Right lobe of liver (tissue), 4 donors: ENCODE measurements around the gene NFATC3.

Experiments
- POLR2A ChIP-seq: fragments of 450-650 bp; IDR thresholded peaks from one replicate; pipeline ENCODE4 v1.6.1; 2017; ENCODE audit warnings: antibody characterized with exemption, mild to moderate bottlenecking
- TF ChIP-seq, protein P1 (sequence below), 4 donors: fragments of 200-600 bp in 3 of 4; fragments of 450-650 bp in 1 of 4; IDR thresholded peaks; one replicate each; pipeline versions ENCODE4 v1.5.1 to v1.8.0; 2016 to 2022; ENCODE audit warnings: antibody characterized with exemption in 4 of 4, mild to moderate bottlenecking in 2 of 4
- donor health status: DM: no; HTN: no; CAD: no.
- donor health status: DM: no; HTN: no; CAD: no.
- donor health status: DM: no; HTN: yes; CAD: no.

DNA sequence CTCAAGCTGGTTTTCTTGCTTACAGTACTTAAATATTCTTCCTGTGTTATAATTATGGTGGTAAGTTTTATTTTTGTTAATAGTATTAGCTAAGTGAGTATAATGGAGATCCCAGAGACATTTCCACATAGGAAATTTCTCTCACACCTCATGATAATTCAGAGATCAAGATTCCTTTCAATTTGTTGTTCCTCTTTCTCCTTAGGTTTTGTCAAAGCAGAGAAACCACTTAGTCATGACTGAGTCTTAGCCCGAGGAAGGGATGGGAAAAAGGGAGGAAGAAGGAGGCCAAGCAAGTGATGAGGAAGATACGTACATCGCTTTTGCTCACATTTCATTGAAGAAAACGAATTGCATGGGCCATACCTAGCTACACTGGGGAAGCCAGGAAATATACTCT is 132.3 kb downstream of the NFATC3 start:
- TF ChIP-seq, protein P1, sequence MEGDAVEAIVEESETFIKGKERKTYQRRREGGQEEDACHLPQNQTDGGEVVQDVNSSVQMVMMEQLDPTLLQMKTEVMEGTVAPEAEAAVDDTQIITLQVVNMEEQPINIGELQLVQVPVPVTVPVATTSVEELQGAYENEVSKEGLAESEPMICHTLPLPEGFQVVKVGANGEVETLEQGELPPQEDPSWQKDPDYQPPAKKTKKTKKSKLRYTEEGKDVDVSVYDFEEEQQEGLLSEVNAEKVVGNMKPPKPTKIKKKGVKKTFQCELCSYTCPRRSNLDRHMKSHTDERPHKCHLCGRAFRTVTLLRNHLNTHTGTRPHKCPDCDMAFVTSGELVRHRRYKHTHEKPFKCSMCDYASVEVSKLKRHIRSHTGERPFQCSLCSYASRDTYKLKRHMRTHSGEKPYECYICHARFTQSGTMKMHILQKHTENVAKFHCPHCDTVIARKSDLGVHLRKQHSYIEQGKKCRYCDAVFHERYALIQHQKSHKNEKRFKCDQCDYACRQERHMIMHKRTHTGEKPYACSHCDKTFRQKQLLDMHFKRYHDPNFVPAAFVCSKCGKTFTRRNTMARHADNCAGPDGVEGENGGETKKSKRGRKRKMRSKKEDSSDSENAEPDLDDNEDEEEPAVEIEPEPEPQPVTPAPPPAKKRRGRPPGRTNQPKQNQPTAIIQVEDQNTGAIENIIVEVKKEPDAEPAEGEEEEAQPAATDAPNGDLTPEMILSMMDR (IDR thresholded peaks at IDR 0.05) = no peak
- no peak for TF ChIP-seq POLR2A
